GDM1 (cell line): Measurements from ENCODE around the gene UBXN2A.

ENCODE experiments used
- DNase-seq: peaks from one replicate; lab custom pipeline; 2025; lab: John Stamatoyannopoulos, UW

Gene UBXN2A

GRCh38 chr2:24045511-24046508, 105.5 kb downstream of the UBXN2A start:
- no peak for DNase-seq

GRCh38 chr2:24046599-24046929, 106.3 kb downstream of the UBXN2A start:
- DNase-seq: no peak

- peak; percentile 96 for DNase-seq
Observed at GRCh38 chr2:24046930-24047702, 106.9 kb downstream of the UBXN2A start, which contains the start of gene WDCP. Gene WDCP (minus strand): TSS chr2:24047391. CDS start chr2:24039494, 7,897 bp downstream.

GRCh38 chr2:24047703-24048033, 107.4 kb downstream of the UBXN2A start:
- DNase-seq: no peak

- DNase-seq: no peak
Observed at GRCh38 chr2:24048769-24049484, 108.7 kb downstream of the UBXN2A start.

- DNase-seq: no peak
Observed at GRCh38 chr2:24049485-24050021, 109.3 kb downstream of the UBXN2A start, which contains the start of gene FKBP1B. Gene FKBP1B (plus strand): TSS chr2:24049741. CDS start chr2:24049850, 109 bp downstream.

- no peak for DNase-seq
Observed at GRCh38 chr2:24050041-24050979, 110.0 kb downstream of the UBXN2A start.

- no peak for DNase-seq
Observed at GRCh38 chr2:24051833-24052232, 111.6 kb downstream of the UBXN2A start.

- no peak for DNase-seq
Observed at GRCh38 chr2:24052951-24053350, 112.7 kb downstream of the UBXN2A start.
